ENCODE results near the gene UBC.
"Not testable (repeated sequence)": the region's sequence is repeated elsewhere in the genome, so short reads cannot be mapped to it uniquely, and the experiment has no call there.

Gene UBC

GRCh38 chr12:124913474-124914391, 717 bp downstream of the UBC start:
- DNase-seq = no peak

- DNase-seq = not testable (repeated sequence)
Observed at GRCh38 chr12:124912529-124913287, 1.7 kb downstream of the UBC start.

GRCh38 chr12:124911521-124911920, 2.9 kb downstream of the UBC start:
- DNase-seq = not testable (repeated sequence)

GRCh38 chr12:124910561-124911478, 3.6 kb downstream of the UBC start:
- no peak for DNase-seq

- DNase-seq = no peak
Observed at GRCh38 chr12:124909831-124910560, 4.5 kb downstream of the UBC start.

- DNase-seq = no peak
Observed at GRCh38 chr12:124906606-124907261, 7.7 kb downstream of the UBC start.

- DNase-seq = no peak
Observed at GRCh38 chr12:124904306-124905098, 9.9 kb downstream of the UBC start.

- no peak for DNase-seq
Observed at GRCh38 chr12:124902916-124903315, 11.5 kb downstream of the UBC start.

- no peak for DNase-seq
Observed at GRCh38 chr12:124901003-124901402, 13.4 kb downstream of the UBC start.

- not testable (repeated sequence) for DNase-seq
Observed at GRCh38 chr12:124900345-124900795, 14.1 kb downstream of the UBC start.

- DNase-seq = no peak
Observed at GRCh38 chr12:124898923-124899294, 15.5 kb downstream of the UBC start.

- DNase-seq = no peak
Observed at GRCh38 chr12:124898200-124898922, 16.1 kb downstream of the UBC start.

GRCh38 chr12:124896461-124896860, 18.0 kb downstream of the UBC start:
- no peak for DNase-seq

- no peak for DNase-seq
Observed at GRCh38 chr12:124893792-124894516, 20.5 kb downstream of the UBC start.

GRCh38 chr12:124888260-124888659, 26.2 kb downstream of the UBC start:
- DNase-seq = no peak

- DNase-seq = not testable (repeated sequence)
Observed at GRCh38 chr12:124887766-124888165, 26.7 kb downstream of the UBC start.

GRCh38 chr12:124884587-124885438, 29.6 kb downstream of the UBC start:
- DNase-seq = no peak

Data from NCI-H1417 treated with DMSO at 0.1 percent for 48 hours (cell line).